Stimulated activated CD4-positive, alpha-beta T cell treated with anti-CD3 and anti-CD28 coated beads, Interleukin-15, amount 100 ng/mL, for 1 hour (primary cell): ENCODE results near the gene NPLOC4.
"Not testable (repeated sequence)": the region's sequence is repeated elsewhere in the genome, so short reads cannot be mapped to it uniquely, and the experiment has no call there.

ENCODE experiments used
- DNase-seq, 2 donors: peaks; one replicate each; pipeline ENCODE4 v3.0.0-alpha.2; 2020; ENCODE audit warnings: low read depth in 1 of 2, low spot score in 1 of 2

Gene NPLOC4

GRCh38 chr17:81535480-81536298 is 101.2 kb downstream of the NPLOC4 start:
- no peak for DNase-seq

- no peak for DNase-seq
These were observed 101.9 kb downstream of the NPLOC4 start for GRCh38 chr17:81535007-81535328.

- DNase-seq = no peak
These were observed 102.5 kb downstream of the NPLOC4 start for GRCh38 chr17:81534157-81535006.

- DNase-seq = no peak
These were observed 103.4 kb downstream of the NPLOC4 start for GRCh38 chr17:81533339-81534141.

- no peak for DNase-seq
These were observed 104.2 kb downstream of the NPLOC4 start for GRCh38 chr17:81532490-81533287.

GRCh38 chr17:81531998-81532404 is 104.9 kb downstream of the NPLOC4 start:
- not testable (repeated sequence) for DNase-seq

- DNase-seq = not testable (repeated sequence)
These were observed 105.9 kb downstream of the NPLOC4 start for GRCh38 chr17:81531013-81531412.

- DNase-seq = no peak
These were observed 107.5 kb downstream of the NPLOC4 start for GRCh38 chr17:81529437-81529803.

GRCh38 chr17:81528651-81529436 is 108.1 kb downstream of the NPLOC4 start:
- DNase-seq = no peak

GRCh38 chr17:81528384-81528650 is 108.6 kb downstream of the NPLOC4 start:
- DNase-seq = no peak

GRCh38 chr17:81527591-81528383 is 109.1 kb downstream of the NPLOC4 start, which contains the start of gene FSCN2:
Gene FSCN2 (plus strand): TSS chr17:81528377. CDS start chr17:81528532, 155 bp downstream.
- DNase-seq = no peak

GRCh38 chr17:81526662-81527571 is 110.0 kb downstream of the NPLOC4 start:
- DNase-seq = no peak

GRCh38 chr17:81524865-81525159 is 112.1 kb downstream of the NPLOC4 start:
- DNase-seq = no peak

GRCh38 chr17:81524039-81524864 is 112.7 kb downstream of the NPLOC4 start:
- no peak for DNase-seq

GRCh38 chr17:81523402-81524038 is 113.4 kb downstream of the NPLOC4 start:
- no peak for DNase-seq

- no peak for DNase-seq
These were observed 114.2 kb downstream of the NPLOC4 start for GRCh38 chr17:81522491-81523401.
